Measurements from ENCODE around the gene ADAP1.

- TF ChIP-seq CTCF (IDR thresholded peaks at IDR 0.05; ENCODE audit: borderline replicate concordance, extremely low read depth, low read length, poor library complexity, severe bottlenecking) (no peak), EZH2 (IDR thresholded peaks at IDR 0.05; ENCODE audit: borderline replicate concordance, low read depth, low read length, severe bottlenecking) (no peak)
Measured at GRCh38 chr7:979886-980571, 25.5 kb upstream of the ADAP1 start.

All from DND-41 (cell line).